Measurements from ENCODE around the gene OGFR. TPM values are rescaled to one million over a fixed set of nuclear protein-coding genes. Genes with fewer than 3 reads are reported as not detected.

Gene OGFR
- total RNA-seq, 1 experiment from 2014 or later: 78.9 TPM

DNA sequence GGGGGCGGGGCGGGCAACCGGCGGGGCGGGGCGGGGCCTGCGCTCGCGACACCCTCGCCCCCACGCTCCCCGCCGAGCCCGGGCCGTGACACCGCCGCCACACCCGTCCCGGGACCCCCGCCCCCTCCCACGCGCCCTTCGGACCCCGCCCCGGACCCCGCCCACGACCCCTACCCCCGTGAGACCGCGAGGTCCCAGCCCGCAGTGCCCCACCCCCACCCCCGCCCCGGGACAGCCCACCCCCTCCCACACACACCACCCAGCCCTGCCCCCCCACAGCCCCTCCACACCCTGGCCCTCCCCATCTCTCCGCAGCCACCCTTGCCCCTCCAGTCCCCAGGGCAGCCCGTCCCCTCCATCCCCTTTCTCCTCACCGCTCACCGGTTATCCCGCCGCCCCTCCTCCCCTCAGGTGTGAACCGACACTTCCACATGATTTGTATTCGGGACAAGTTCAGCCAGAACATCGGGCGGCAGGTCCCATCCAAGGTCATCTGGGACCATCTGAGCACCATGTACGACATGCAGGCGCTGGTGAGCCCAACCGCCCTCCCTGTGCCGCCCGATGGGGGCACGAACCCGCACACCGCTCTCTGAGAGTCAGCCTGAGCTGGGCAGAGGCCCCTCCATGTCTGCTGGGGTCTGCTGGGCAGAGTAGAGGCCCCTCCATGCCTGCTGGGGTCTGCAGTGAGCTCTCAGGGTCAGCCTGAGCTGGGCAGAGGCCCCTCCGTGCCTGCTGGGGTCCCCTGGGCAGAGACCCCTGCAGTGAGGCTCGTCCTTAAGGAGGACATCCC is 7.7 kb upstream of the OGFR start:
- Histone ChIP-seq H4K20me1 (ENCODE audit: low read length) (0 out of 2 replicates have a peak, but pooled peaks cover 8% of the 10 kb centered on the region), H3K4me1 (ENCODE audit: insufficient read depth, low read length) (peaks cover 33% of the 10 kb centered on the region), H3K36me3 (ENCODE audit: low read depth, low read length) (peaks cover 26% of the 10 kb centered on the region; the same call in 1 of the 2 replicates), H3K27ac (ENCODE audit: low read length) (no peak overlapping the region), H3K79me2 (ENCODE audit: low read length) (peaks cover 16% of the 10 kb centered on the region), H3F3A (ENCODE audit: low read length, unreplicated experiment) (no peaks in the 10 kb centered on the region), H3K9me2 (replicated peaks; ENCODE audit: low read length) (no peaks in the 10 kb centered on the region), H3K9me3 (ENCODE audit: low read length) (no peaks in the 10 kb centered on the region), H3K4me3 (ENCODE audit: low read length) (peak overlapping the region; percentile 77), H3K4me2 (ENCODE audit: low read length) (peak overlapping the region; percentile 93), H3K9ac (ENCODE audit: low read length) (peak overlapping the region; percentile 77), H2AFZ (ENCODE audit: low read length) (no peak overlapping the region), H3K27me3 (ENCODE audit: low read length) (no peaks in the 10 kb centered on the region)
- no peak; the same call in 1 of the 2 replicates for ATAC-seq
- BruUV-seq (replicated peaks): TSS peak; percentile 24
- ChIA-PET CTCF (interaction anchor here (0.6 kb wide), 1 partner anchor 51 kb away, joined by 3 read pairs; no protein-coding TSS in a partner anchor), POLR2A (ENCODE audit: unreplicated experiment) (interaction anchor here (0.7 to 0.8 kb wide), 2 partner anchors 9 to 173 kb away, joined by 3 to 4 read pairs; no protein-coding TSS in a partner anchor)
- intact Hi-C loops (cut with micrococcal nuclease): loop anchor here (10.0 kb wide), 2 partner anchors 172 to 412 kb away; partner anchors contain the start of gene RPS21
- no peak for TF ChIP-seq EZH2 (IDR thresholded peaks at IDR 0.05; ENCODE audit: low read length, unreplicated experiment)
- no peak for TF ChIP-seq EZH2phosphoT487 (IDR thresholded peaks at IDR 0.05; ENCODE audit: borderline replicate concordance, low read length)
- TF ChIP-seq, protein P1, sequence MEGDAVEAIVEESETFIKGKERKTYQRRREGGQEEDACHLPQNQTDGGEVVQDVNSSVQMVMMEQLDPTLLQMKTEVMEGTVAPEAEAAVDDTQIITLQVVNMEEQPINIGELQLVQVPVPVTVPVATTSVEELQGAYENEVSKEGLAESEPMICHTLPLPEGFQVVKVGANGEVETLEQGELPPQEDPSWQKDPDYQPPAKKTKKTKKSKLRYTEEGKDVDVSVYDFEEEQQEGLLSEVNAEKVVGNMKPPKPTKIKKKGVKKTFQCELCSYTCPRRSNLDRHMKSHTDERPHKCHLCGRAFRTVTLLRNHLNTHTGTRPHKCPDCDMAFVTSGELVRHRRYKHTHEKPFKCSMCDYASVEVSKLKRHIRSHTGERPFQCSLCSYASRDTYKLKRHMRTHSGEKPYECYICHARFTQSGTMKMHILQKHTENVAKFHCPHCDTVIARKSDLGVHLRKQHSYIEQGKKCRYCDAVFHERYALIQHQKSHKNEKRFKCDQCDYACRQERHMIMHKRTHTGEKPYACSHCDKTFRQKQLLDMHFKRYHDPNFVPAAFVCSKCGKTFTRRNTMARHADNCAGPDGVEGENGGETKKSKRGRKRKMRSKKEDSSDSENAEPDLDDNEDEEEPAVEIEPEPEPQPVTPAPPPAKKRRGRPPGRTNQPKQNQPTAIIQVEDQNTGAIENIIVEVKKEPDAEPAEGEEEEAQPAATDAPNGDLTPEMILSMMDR (conservative IDR thresholded peaks at IDR 0.05; ENCODE audit: low read depth, low read length): no peak
- no peak for DNase-seq

DNA sequence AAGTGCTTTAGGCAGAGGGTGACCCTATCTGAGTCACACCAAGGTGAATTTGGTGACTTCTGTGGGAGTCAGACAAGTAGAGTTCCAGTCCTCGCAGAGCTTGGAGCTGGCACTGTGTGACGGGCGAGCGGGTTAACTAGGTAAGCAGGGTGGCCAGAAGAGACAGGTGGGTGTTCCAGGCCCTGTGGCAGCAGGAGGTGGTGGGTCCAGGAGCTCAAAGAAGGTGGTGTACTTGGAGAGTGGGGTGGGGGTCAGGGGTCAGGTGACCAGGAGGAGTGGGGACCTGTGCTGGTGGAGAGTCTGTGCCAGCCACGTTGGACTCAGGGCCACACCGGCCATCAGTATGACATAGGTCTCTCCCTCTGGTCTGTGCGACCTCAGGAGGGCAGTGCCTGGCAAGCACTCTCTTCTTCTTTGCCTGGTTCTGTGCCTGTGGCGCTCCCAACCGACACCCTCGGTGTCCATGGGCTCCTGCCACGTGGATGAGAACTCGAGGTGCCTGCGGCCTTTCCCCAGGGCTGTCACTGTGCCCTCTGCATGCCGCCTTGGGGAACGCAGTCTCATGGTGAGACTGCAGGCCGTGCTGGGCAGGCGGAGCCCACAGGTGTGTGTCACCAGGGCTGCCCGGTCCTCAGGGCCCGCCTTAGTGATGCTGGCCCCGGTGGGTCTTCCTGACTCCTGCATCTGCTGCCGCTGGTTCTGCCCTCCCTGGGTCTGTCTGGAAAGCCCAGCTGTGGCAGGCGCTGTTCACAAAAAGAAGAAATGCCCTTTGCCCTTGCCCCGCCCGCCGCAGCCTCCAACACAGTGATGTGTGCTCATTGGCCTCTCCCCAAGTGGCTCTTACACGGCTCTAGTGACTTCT is 6.7 kb upstream of the OGFR start:
- no peak overlapping the region for H3K27ac ChIP-seq (ENCODE audit: low read length)
- H3F3A ChIP-seq (ENCODE audit: low read length, unreplicated experiment): no peaks in the 10 kb centered on the region
- no peaks in the 10 kb centered on the region for H3K9me3 ChIP-seq (ENCODE audit: low read length)
- DNase-seq (no peak), ATAC-seq (no peak)
- peaks cover 26% of the 10 kb centered on the region; the same call in 1 of the 2 replicates for H3K36me3 ChIP-seq (ENCODE audit: low read depth, low read length)
- ChIA-PET POLR2A (ENCODE audit: unreplicated experiment) (no interaction called here), CTCF (no interaction called here)
- H3K4me2 ChIP-seq (ENCODE audit: low read length): peak overlapping the region; percentile 93
- H3K4me3 ChIP-seq (ENCODE audit: low read length): peak overlapping the region; percentile 77
- H3K9ac ChIP-seq (ENCODE audit: low read length): peak overlapping the region; percentile 57; the same call in 1 of the 2 replicates
- no TSS peak for BruUV-seq (replicated peaks)
- intact Hi-C loops (cut with micrococcal nuclease): loop anchor here (10.0 kb wide), 2 partner anchors 173 to 413 kb away; partner anchors contain the start of gene RPS21
- H3K27me3 ChIP-seq (ENCODE audit: low read length): no peaks in the 10 kb centered on the region
- no peaks in the 10 kb centered on the region for H3K9me2 ChIP-seq (replicated peaks; ENCODE audit: low read length)
- 0 out of 2 replicates have a peak, but pooled peaks cover 8% of the 10 kb centered on the region for H4K20me1 ChIP-seq (ENCODE audit: low read length)
- H3K79me2 ChIP-seq (ENCODE audit: low read length): peaks cover 16% of the 10 kb centered on the region
- H2AFZ ChIP-seq (ENCODE audit: low read length): no peak overlapping the region
- peaks cover 23% of the 10 kb centered on the region for H3K4me1 ChIP-seq (ENCODE audit: insufficient read depth, low read length)
- TF ChIP-seq, protein P1 (conservative IDR thresholded peaks at IDR 0.05; ENCODE audit: low read depth, low read length): no peak
- TF ChIP-seq EZH2 (IDR thresholded peaks at IDR 0.05; ENCODE audit: low read length, unreplicated experiment) (no peak), EZH2phosphoT487 (IDR thresholded peaks at IDR 0.05; ENCODE audit: borderline replicate concordance, low read length) (no peak)

All from PC-3 (cell line).